Glutamatergic neuron (in vitro differentiated cells): ENCODE data around the gene RAD1. TPM values are rescaled to one million over a fixed set of nuclear protein-coding genes. Genes with fewer than 3 reads are reported as not detected.

Experiments
- DNase-seq: peaks from one replicate; pipeline ENCODE4 v3.0.0; 2022
- H3K27ac Mint-ChIP-seq: one replicate; pipeline ENCODE4 v1.8.0; 2020; ENCODE audit warnings: mild to moderate bottlenecking, mixed read lengths, inconsistent platforms; ENCODE audit not compliant: unreplicated experiment
- H3K27me3 Mint-ChIP-seq: one replicate; pipeline ENCODE4 v1.8.0; 2020; ENCODE audit warnings: mild to moderate bottlenecking, moderate library complexity, mixed read lengths, inconsistent platforms; ENCODE audit not compliant: unreplicated experiment
- H3K36me3 Mint-ChIP-seq: one replicate; pipeline ENCODE4 v1.8.0; 2020; ENCODE audit warnings: mild to moderate bottlenecking, mixed read lengths, inconsistent platforms; ENCODE audit not compliant: unreplicated experiment
- H3K4me1 Mint-ChIP-seq: one replicate; pipeline ENCODE4 v1.8.0; 2020; ENCODE audit warnings: mild to moderate bottlenecking, low read depth, mixed read lengths, inconsistent platforms; ENCODE audit not compliant: unreplicated experiment
- H3K4me3 Mint-ChIP-seq: one replicate; pipeline ENCODE4 v1.8.0; 2020; ENCODE audit warnings: mild to moderate bottlenecking, mixed read lengths, inconsistent platforms; ENCODE audit not compliant: unreplicated experiment
- H3K9me3 Mint-ChIP-seq: one replicate; pipeline ENCODE4 v1.8.0; 2020; ENCODE audit warnings: mild to moderate bottlenecking, moderate library complexity, mixed read lengths, inconsistent platforms; ENCODE audit not compliant: unreplicated experiment
- total RNA-seq: library from RNA; stranded (reverse); fragmentation: NEBNext Ultra II Directional; extraction: Animal tissue kit (Norgen Biotek cat#: 25700); gene quantifications from one replicate; pipeline ENCODE4 v1.2.1, GENCODE V29; 2021; ENCODE audit not compliant: unreplicated experiment
- TF ChIP-seq, protein P1 (sequence below): fragments of 200-600 bp; sonication (generic); IDR thresholded peaks from one replicate; pipeline ENCODE4 v1.5.0; 2021; ENCODE audit not compliant: partially characterized antibody, unreplicated experiment

RAD1 gene
- total RNA-seq, 1 donor from 2014 or later: 21.9 TPM

- no peaks in the 10 kb centered on the region for H3K36me3 Mint-ChIP-seq
- H3K9me3 Mint-ChIP-seq: peaks cover 3% of the 10 kb centered on the region
- no peak for DNase-seq
- no peak overlapping the region for H3K4me3 Mint-ChIP-seq
- H3K27ac Mint-ChIP-seq: no peak overlapping the region
- H3K4me1 Mint-ChIP-seq: peaks cover 14% of the 10 kb centered on the region
- TF ChIP-seq, protein P1, sequence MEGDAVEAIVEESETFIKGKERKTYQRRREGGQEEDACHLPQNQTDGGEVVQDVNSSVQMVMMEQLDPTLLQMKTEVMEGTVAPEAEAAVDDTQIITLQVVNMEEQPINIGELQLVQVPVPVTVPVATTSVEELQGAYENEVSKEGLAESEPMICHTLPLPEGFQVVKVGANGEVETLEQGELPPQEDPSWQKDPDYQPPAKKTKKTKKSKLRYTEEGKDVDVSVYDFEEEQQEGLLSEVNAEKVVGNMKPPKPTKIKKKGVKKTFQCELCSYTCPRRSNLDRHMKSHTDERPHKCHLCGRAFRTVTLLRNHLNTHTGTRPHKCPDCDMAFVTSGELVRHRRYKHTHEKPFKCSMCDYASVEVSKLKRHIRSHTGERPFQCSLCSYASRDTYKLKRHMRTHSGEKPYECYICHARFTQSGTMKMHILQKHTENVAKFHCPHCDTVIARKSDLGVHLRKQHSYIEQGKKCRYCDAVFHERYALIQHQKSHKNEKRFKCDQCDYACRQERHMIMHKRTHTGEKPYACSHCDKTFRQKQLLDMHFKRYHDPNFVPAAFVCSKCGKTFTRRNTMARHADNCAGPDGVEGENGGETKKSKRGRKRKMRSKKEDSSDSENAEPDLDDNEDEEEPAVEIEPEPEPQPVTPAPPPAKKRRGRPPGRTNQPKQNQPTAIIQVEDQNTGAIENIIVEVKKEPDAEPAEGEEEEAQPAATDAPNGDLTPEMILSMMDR: no peak
- peaks cover 2% of the 10 kb centered on the region for H3K27me3 Mint-ChIP-seq
Observed at GRCh38 chr5:34865091-34865490, 50.2 kb downstream of the RAD1 start.

DNA sequence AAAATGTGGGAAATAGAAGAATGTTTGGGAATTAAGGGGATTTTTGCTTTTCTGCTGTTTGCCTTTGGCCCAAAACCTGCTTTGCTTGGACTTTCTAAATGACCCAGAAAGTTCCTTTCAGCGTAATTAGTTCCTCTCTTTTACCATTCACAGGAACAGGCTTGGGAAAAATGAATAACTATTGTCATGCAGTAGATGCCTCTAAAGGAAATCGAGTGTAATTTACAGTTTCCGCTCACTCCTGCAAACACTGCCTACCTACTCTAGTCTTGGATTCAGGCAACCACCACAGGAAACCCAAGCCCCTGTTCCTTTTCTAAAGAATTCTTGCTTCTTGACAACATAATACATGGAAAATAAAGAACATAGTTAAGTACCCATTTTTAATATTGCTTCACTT is 51.4 kb downstream of the RAD1 start:
- peaks cover 14% of the 10 kb centered on the region for H3K4me1 Mint-ChIP-seq
- no peaks in the 10 kb centered on the region for H3K36me3 Mint-ChIP-seq
- H3K9me3 Mint-ChIP-seq: peaks cover 3% of the 10 kb centered on the region
- H3K27me3 Mint-ChIP-seq: peaks cover 2% of the 10 kb centered on the region
- H3K27ac Mint-ChIP-seq: no peak overlapping the region
- no peak for DNase-seq
- no peak overlapping the region for H3K4me3 Mint-ChIP-seq
- TF ChIP-seq, protein P1: no peak

- Mint-ChIP-seq H3K36me3 (no peaks in the 10 kb centered on the region), H3K27me3 (peaks cover 2% of the 10 kb centered on the region), H3K4me3 (no peak overlapping the region), H3K9me3 (peaks cover 3% of the 10 kb centered on the region), H3K27ac (no peak overlapping the region), H3K4me1 (peaks cover 14% of the 10 kb centered on the region)
- TF ChIP-seq, protein P1: no peak
- DNase-seq: no peak
Observed at GRCh38 chr5:34859253-34859652, 56.1 kb downstream of the RAD1 start.

DNA sequence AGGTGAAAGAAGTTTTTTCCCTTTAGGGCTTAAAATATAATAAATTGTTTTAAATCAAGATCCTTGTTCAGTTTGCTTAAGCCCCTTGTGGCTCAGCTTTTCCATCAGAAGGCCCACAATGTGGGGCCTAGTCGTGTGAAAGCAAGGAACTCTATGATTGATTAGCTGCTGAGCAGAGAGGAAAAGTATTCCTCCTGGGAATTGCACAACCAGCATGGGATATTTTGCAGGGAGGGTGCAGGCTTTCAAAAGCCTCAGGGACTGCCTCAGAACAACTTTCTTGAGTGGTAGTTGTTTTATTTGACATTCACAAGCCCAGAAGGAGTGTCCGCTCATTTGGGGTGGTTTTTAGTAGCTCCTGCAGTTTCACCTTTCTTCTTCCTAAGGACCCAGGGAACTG is 56.5 kb downstream of the RAD1 start:
- peaks cover 3% of the 10 kb centered on the region for H3K9me3 Mint-ChIP-seq
- peaks cover 9% of the 10 kb centered on the region for H3K4me1 Mint-ChIP-seq
- no peak overlapping the region for H3K27ac Mint-ChIP-seq
- TF ChIP-seq, protein P1: no peak
- no peak overlapping the region for H3K4me3 Mint-ChIP-seq
- H3K36me3 Mint-ChIP-seq: no peaks in the 10 kb centered on the region
- peaks cover 2% of the 10 kb centered on the region for H3K27me3 Mint-ChIP-seq
- DNase-seq: no peak

GRCh38 chr5:34857894-34858293 is 57.4 kb downstream of the RAD1 start:
- peaks cover 3% of the 10 kb centered on the region for H3K9me3 Mint-ChIP-seq
- peaks cover 2% of the 10 kb centered on the region for H3K36me3 Mint-ChIP-seq
- DNase-seq: no peak
- H3K4me1 Mint-ChIP-seq: peaks cover under 1% of the 10 kb centered on the region
- H3K27ac Mint-ChIP-seq: no peak overlapping the region
- H3K4me3 Mint-ChIP-seq: no peak overlapping the region
- H3K27me3 Mint-ChIP-seq: no peaks in the 10 kb centered on the region
- TF ChIP-seq, protein P1: no peak
